Erythroblast (primary cell): ENCODE measurements around the gene STPG1.

Experiments
- GATA1 ChIP-seq: IDR thresholded peaks from 2 replicates; pipeline ENCODE4 v1.6.1; 2011; ENCODE audit warnings: low read depth, mild to moderate bottlenecking, control low read depth, low read length, moderate library complexity
- POLR2A ChIP-seq: IDR thresholded peaks from 2 replicates; pipeline ENCODE4 v1.6.1; 2011; ENCODE audit warnings: mild to moderate bottlenecking, low read length

DNA sequence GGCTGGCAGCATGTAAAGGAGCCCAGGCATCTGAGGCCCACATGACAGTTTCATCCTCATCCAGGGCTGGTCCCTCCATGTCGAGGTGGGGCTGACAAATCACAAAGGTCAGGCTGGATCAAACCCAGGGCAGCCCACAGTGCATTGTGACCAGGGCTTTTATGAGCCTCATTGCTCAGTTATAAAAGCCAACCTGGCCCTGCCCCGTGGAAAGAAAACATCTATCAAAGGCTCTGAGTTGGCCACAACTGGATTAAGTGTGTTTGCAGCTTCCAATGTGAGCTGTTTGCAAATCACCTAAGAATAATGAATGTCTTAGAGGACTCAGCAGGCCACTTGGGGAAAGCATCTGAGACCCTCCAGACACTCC lies 49.0 kb downstream of the STPG1 start:
- TF ChIP-seq POLR2A = no peak
- TF ChIP-seq GATA1 = no peak
